ENCODE measurements around the gene FNDC3A.

FNDC3A gene

DNA sequence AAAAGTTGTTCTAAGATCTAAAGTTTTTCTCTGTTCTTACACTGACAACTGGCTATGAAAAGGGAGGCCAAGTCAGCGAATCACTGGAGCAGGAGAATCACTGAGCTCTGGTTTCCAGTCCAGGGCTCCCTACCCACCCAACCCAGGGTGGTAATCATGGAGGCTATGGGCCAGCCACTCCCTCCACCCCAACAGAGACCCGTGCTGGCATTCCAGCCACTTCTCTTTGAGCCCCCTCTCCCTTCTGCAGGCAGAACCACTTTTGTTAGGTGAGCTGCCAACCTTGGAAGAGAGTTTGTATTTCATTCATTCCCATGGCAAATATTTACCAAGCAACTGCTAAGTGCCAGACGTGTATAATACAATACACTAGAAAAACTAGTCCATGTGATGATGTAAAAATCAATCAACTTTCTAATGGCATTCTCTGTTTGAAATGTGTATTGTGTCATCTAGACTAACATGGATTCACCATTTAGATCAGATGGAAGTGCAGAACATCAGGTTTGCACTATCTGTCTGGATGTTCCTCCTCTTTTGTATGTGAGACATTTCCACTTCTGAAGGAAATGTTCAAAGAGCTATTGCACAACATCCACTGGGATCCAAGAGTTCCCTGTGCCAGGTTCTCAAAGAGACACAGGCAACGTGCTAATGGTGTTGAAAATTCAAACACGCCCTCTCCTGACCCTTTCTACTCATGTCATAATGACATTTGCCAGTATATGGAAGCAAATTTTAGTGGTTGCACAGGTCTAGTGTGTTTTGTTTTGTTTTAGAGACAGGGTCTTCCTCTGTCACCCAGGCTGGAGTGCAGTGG, 249.7 kb downstream of the FNDC3A start:
- no peak for DNase-seq

DNA sequence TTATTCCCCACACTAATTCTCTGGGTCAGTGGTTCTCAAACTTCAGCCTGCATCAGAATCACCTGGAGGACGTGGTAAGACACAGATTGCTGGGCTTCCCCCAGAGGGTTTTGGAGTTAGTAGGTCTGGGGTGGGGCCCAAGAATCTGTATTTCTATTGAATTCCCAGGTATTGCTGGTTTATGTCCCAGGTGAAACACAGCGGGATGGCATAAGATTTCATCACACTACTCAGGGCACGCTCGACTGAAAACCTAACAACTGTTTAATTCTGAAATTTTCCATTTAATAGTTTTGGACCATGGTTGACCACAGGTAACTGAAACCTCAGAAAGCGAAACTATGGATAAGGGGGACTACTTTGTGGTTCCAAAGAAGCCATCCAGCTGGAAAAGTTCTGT, 250.9 kb downstream of the FNDC3A start:
- DNase-seq = no peak

DNA sequence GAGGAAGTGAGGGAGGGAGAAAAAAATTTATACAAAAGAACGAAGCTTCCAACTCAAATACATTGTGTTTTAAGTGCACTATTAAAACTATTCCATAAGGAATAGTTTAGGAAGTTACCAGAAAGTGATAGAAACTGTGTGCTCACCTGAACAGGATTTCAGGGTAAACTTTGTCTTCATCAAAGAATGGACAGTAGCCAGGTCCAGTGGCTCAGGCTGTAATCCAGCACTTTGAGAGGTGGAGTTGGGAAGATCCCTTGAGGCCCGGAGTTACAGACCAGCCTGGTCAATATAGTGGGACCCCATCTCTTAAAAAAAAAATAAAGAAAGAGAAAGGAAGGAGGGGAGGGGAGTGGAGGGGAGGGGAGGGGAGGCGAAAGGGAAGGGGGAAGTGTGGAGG, 259.0 kb downstream of the FNDC3A start:
- no peak for DNase-seq

DNA sequence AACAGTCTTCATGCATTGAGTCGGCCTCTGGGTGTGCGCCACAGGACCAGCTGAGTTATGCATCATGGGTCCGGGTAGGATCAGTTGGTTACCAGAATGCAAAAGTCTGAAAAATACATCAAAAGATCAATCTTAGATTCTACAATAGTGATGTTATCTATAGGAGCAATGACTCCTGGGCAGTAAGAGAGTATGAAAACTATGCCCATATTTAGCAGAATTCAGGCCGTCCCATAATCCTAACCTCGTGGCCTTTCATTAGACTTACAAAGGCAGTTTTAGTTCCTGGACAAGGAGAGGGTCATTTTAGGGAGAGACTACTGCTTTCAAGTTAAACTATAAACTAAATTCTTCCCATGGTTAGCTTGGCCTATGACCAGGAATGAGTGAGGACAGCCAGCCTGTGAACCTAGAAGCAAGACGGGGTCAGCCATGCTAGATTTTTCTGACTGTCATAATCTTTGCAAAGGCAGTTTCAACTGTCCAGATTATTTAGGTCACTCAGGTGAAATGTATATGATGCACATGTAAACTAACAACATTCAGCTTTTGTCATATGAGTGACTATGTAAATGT, 260.2 kb downstream of the FNDC3A start:
- DNase-seq = no peak

DNA sequence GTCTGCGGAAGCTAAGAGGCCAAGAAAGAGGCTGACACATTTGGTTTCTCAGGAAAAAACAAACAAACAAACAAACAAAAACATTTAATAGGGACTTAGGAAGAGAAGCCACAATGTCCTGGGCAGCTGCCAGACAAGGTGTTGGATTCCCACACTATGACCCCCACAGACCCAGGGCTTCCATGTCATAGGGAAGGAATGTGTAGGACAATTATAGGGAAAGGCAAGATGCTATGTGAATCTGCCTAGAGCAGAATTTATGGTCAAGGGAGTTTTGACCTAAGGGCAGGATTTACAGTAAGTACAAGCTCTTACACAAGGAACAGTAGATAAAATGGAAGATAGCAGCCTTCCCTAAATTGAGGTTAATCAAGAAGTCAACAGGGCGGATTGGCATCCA, 262.9 kb downstream of the FNDC3A start:
- no peak for DNase-seq

DNA sequence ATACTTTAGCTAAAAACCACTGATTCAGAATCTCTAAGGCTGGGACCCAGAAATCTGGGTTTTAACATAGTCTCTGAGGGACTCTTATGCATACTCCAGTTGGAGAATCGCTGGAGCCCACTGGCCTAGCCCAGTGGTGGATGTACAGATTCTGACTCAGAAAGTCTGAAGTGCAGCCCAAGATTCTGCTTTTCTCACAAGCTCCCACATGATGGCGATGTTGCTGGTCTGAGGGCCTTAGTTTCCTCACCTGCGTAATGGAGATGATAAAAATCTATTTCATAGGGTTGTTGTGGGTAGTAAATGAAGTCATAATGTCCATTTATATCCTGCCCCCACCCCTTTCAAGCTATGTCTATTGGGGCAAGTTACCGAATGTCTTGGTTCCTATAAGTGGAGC, 264.3 kb downstream of the FNDC3A start:
- no peak for DNase-seq

DNA sequence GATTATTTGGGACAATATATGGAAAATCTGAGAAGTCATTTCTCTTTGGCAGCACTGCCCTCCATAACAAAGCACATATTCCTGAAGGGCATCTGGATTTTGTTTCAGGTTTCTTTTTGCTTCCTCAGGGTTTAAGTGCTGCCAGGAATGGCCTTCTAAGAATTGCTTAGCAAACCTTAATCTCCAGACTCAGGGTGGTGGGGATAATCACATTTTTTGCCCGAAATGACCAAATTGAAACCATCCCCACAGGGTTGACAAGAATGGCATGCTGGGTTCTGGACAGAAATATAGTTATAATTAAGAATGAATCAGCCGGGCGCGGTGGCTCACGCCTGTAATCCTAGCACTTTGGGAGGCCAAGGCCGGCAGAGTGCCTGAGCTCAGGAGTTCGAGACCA, 265.6 kb downstream of the FNDC3A start:
- DNase-seq = no peak

DNA sequence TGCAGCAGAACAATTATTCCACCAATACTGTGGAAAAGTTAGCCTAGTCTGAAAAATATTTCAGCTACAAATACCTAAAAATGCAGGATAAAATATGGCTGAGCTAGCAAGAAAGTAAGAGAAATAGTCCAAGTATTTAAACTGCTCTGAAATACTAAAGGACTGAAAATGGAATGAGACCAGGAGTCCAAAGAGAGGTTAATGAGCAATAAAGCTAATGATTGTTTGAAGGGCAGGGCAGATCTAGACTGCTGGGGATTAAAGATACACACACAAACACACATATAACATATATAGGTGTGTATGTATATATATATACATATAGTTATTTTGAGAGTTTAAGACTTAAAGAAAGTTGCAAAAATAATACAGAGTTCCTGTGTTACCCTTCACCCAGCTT, 269.4 kb downstream of the FNDC3A start:
- no peak for DNase-seq

DNA sequence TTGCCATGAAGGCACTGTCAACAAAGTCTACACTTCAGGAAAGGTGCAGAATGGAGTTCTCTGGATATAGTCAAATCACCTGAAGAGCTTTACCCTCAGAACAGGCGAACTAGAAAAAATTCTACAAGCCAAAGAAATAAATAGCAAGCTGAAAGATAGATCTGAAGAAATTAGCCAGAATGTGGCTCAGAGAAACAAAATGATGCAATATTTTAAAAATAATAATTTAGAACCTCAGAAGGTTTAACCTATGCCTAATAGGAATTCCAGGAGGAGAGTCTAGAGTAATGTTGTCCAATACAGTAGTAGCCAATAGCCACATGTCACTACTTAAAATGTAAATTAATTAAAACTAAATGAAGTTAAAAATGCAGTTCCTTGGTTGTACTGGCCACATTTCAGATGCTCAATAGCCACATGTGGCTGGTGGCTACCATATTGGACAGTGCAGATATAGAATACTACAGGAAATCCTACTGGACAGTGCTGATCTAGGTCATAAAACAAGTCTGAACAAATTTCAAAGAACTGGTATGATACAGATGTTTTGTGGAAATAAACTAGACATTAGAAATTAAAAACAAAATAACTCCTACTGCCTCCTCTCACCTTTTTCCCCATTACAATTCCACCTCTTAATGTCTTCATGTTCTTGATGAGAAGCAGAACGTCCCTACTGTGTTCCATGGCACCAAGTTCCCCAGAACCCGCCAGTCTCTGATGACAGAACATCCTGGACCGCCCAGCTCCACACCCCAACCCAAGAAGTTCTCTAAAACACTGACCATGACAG, 271.3 kb downstream of the FNDC3A start:
- DNase-seq = no peak

DNA sequence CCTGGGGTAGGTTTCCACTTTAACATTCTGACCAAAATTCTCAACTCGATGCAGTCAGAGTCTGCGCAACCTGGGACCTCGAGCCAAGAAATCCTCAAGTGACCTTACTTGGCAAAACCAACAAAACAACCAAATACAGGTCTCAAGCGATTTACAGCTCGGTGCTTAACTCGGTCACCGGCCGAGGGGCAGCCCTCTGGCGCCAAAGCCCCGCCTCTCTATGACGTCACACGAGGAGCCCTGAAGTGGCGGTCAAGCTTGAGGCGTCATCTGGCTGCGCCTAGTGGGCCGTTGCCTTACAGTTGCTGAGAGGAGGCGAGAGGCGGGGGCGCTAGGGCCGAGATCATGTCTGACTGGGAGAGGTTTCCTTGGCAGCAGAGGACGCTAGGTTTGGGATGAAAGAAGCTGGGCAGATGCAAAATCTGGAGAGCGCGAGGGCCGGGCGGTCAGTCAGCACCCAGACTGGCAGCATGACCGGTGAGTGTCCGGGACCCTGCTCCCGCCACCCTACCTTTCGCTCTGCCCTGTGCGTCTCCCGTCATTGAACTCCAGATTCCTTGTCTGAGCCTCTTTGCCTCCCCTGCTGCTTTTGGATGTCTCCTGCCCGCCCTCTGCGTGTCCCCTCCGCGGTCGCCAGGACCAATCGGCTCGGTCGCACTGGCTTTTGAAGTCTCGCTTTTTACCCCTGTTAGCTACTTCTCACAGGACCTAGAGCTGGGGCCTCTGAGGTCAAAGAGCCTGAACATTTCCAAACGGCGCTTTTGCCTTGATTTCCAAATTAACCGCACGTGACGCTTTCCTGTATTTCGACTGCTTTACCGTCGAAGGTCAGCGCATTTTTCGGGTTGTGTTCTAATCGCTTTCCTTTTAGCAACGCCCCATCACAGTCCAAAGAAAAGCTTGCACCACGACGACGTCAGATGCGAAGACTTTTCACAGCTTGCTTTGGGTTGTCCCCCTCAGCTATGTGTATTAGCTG, 272.2 kb downstream of the FNDC3A start, which contains the start of gene CDADC1:
Gene CDADC1 (plus strand): TSS at position 283 of the 979 bp plus-strand sequence. CDS start 113 bp downstream, at position 396.
- peak; percentile 92 for DNase-seq

DNA sequence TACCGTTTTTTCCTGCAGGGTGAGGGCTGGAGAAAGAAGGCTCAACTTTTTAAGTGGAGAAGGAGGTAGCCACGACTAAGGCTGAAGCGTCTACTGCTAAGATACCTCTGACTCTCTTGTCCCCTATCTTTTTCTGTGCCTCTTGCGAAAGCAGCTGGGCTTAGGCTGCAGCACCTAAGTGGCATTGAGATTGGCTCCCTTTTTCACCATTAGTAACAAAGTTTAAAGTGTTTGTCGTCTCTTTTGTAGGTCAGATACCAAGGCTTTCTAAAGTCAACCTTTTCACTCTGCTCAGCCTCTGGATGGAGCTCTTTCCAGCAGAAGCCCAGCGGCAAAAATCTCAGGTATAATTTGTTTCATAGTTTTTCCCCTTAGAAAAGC, 272.9 kb downstream of the FNDC3A start:
- DNase-seq = no peak

DNA sequence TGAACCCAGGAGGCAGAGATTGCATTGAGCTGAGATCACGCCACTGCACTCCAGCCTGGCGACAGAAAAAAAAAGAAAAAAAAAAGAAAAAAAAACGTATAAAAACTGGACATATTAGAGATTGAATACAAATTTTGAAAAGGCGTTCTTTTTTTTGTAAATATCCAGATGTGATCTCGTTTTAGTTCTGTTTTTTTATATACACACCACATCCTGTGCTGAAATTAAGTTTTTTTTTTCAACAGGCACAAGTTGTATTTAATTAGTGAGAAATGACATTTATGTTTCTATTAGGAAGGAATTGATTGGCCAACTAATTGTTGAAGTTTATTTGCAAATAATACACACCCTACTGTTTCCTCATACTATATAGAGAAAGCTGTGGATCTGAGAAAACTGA, 275.6 kb downstream of the FNDC3A start:
- DNase-seq = no peak

DNA sequence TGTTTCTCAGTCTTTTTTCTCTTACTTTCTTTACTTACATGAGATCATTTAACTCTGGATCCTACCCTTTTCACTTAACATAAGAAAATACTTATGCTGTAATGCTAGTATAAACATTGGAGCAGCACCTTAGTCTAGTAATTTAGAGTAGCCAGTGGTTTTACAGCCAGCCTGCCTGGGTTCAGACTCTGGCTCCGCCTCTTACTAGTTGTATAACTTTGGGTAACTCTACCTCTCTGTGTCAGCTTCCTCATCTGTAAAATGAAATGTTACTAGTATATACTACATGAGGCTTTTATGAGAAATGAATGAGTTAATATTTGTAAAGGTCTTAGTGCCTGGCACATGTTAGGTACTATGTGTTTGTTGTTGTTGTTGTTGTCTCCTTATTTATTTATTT, 277.6 kb downstream of the FNDC3A start:
- no peak for DNase-seq

DNA sequence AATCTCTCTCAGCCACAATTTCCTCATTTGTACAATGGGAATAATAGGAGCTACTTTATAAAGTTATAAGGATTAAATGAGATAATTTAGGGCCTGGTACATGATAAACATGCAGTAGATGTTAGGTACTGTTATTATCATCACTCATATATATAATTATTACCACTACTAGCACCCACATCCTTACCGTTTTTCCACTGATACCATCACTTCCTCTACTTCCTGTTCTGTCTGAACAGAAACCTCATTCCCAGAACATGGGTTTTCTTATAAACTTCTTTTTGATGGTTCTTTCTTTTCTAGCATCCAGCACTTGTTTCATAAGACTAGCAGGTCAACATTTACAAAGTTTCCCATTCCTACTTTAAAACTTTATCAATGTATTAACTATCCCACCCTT, 278.3 kb downstream of the FNDC3A start:
- no peak for DNase-seq

DNA sequence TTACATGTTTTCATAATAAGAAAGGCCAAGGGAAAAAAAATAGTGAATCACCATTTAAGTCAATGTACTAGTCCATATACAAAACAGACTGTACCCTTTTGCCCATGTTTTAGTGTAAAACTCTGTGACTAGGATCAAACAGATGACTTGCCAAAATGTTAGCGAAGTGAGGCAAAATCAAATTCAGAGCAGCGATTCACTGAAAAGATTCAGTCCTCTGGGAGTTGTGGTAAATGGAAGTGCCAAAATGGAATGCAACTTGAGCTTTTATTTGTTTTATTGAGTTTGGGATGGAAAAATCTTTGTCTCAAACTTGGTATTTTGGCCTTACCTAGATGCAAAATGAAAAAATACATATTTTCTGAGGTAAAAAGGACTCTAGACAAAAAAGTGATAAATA, 281.1 kb downstream of the FNDC3A start:
- DNase-seq = no peak

DNA sequence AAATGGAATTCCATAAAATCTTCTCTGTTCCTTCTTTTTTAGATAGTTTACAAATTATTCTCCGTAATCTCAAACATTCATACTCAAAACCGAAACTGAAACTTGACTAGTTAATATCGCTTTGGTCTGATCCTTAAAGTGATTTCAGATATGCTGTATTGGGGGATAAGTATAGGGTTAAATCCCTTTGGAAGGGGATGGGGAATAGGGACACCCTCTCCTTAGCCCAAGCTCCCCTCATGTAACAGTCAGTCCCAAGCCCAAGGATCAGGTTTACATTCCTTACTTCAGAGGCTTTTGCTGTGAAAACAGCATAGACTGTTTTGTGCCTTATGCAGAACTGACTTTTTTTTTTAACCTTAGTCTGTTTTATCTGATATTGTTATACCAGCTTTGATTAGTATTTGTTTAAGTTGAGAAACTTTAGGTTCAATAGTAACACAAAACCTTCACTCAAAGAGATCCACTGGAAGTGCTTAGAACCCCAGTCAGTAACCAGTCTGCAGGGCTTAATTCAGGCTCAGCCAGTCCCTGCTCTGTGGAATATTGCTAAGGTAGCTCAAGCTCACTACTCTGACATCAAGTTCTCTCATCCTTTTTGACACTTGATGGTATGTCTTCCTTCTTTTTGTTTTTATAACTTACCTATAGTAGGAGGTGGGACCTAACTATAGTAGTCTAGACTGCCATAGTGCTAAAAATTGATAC, 282.5 kb downstream of the FNDC3A start:
- DNase-seq = no peak

Data from COR-L47 (cell line).